Glutamatergic neuron (in vitro differentiated cells): Measurements from ENCODE around the gene CREBRF. TPM values are rescaled to one million over a fixed set of nuclear protein-coding genes. Genes with fewer than 3 reads are reported as not detected.
"Not testable (repeated sequence)": the region's sequence is repeated elsewhere in the genome, so short reads cannot be mapped to it uniquely, and the experiment has no call there.

Source experiments
- DNase-seq: peaks from one replicate; pipeline ENCODE4 v3.0.0; 2022
- H3K27ac Mint-ChIP-seq: one replicate; pipeline ENCODE4 v1.8.0; 2020; ENCODE audit warnings: mild to moderate bottlenecking, mixed read lengths, inconsistent platforms; ENCODE audit not compliant: unreplicated experiment
- H3K27me3 Mint-ChIP-seq: one replicate; pipeline ENCODE4 v1.8.0; 2020; ENCODE audit warnings: mild to moderate bottlenecking, moderate library complexity, mixed read lengths, inconsistent platforms; ENCODE audit not compliant: unreplicated experiment
- H3K36me3 Mint-ChIP-seq: one replicate; pipeline ENCODE4 v1.8.0; 2020; ENCODE audit warnings: mild to moderate bottlenecking, mixed read lengths, inconsistent platforms; ENCODE audit not compliant: unreplicated experiment
- H3K4me1 Mint-ChIP-seq: one replicate; pipeline ENCODE4 v1.8.0; 2020; ENCODE audit warnings: mild to moderate bottlenecking, low read depth, mixed read lengths, inconsistent platforms; ENCODE audit not compliant: unreplicated experiment
- H3K4me3 Mint-ChIP-seq: one replicate; pipeline ENCODE4 v1.8.0; 2020; ENCODE audit warnings: mild to moderate bottlenecking, mixed read lengths, inconsistent platforms; ENCODE audit not compliant: unreplicated experiment
- H3K9me3 Mint-ChIP-seq: one replicate; pipeline ENCODE4 v1.8.0; 2020; ENCODE audit warnings: mild to moderate bottlenecking, moderate library complexity, mixed read lengths, inconsistent platforms; ENCODE audit not compliant: unreplicated experiment
- total RNA-seq: library from RNA; stranded (reverse); fragmentation: NEBNext Ultra II Directional; extraction: Animal tissue kit (Norgen Biotek cat#: 25700); gene quantifications from one replicate; pipeline ENCODE4 v1.2.1, GENCODE V29; 2021; ENCODE audit not compliant: unreplicated experiment
- TF ChIP-seq, protein P1 (sequence below): fragments of 200-600 bp; sonication (generic); IDR thresholded peaks from one replicate; pipeline ENCODE4 v1.5.0; 2021; ENCODE audit not compliant: partially characterized antibody, unreplicated experiment

CREBRF gene
- total RNA-seq, 1 donor from 2014 or later = 16.6 TPM

- Mint-ChIP-seq H3K36me3 (peaks cover 10% of the 10 kb centered on the region), H3K27me3 (no peaks in the 10 kb centered on the region)
- TF ChIP-seq, protein P1, sequence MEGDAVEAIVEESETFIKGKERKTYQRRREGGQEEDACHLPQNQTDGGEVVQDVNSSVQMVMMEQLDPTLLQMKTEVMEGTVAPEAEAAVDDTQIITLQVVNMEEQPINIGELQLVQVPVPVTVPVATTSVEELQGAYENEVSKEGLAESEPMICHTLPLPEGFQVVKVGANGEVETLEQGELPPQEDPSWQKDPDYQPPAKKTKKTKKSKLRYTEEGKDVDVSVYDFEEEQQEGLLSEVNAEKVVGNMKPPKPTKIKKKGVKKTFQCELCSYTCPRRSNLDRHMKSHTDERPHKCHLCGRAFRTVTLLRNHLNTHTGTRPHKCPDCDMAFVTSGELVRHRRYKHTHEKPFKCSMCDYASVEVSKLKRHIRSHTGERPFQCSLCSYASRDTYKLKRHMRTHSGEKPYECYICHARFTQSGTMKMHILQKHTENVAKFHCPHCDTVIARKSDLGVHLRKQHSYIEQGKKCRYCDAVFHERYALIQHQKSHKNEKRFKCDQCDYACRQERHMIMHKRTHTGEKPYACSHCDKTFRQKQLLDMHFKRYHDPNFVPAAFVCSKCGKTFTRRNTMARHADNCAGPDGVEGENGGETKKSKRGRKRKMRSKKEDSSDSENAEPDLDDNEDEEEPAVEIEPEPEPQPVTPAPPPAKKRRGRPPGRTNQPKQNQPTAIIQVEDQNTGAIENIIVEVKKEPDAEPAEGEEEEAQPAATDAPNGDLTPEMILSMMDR = no peak
Measured at GRCh38 chr5:173152547-173152946, 96.4 kb downstream of the CREBRF start.

DNA sequence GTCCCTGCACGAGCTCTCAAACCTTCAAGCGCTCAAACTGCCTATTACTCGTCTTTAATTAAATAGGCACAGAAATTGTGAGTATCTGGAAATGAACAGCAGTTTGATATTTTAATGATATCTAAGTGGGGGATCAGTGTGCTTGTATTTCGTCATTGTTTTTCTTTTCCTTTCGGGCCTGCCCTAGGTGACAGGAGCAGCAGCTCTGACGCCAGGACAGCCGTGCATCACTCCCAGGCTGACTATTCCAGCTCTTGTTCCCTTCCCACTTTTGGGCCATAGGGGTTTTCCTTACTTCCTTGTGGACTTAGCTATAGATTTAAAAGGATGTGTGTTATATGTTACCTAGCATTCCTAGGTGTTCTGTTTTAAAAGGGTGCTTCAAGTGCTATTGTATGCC, 97.7 kb downstream of the CREBRF start:
- DNase-seq = no peak
- peaks cover 7% of the 10 kb centered on the region for H3K36me3 Mint-ChIP-seq
- H3K27me3 Mint-ChIP-seq = no peaks in the 10 kb centered on the region
- TF ChIP-seq, protein P1 = no peak
- no peak overlapping the region for H3K27ac Mint-ChIP-seq
- H3K4me3 Mint-ChIP-seq = no peak overlapping the region
- H3K4me1 Mint-ChIP-seq = peaks cover 1% of the 10 kb centered on the region
- no peaks in the 10 kb centered on the region for H3K9me3 Mint-ChIP-seq

More at GRCh38 chr5:173152547-173152946, 96.4 kb downstream of the CREBRF start:
- Mint-ChIP-seq H3K9me3 (no peaks in the 10 kb centered on the region), H3K4me3 (no peak overlapping the region), H3K27ac (no peak overlapping the region), H3K4me1 (peaks cover 1% of the 10 kb centered on the region)
- DNase-seq = no peak

- not testable (repeated sequence) for H3K27me3 Mint-ChIP-seq, H3K36me3 Mint-ChIP-seq, H3K4me3 Mint-ChIP-seq, H3K9me3 Mint-ChIP-seq, H3K27ac Mint-ChIP-seq, H3K4me1 Mint-ChIP-seq, DNase-seq
Measured at GRCh38 chr5:173154619-173155018, 98.5 kb downstream of the CREBRF start.

GRCh38 chr5:173155912-173156311, 99.8 kb downstream of the CREBRF start:
- Mint-ChIP-seq H3K9me3 (no peaks in the 10 kb centered on the region), H3K27ac (peak overlapping the region; percentile 41), H3K4me1 (peaks cover 5% of the 10 kb centered on the region), H3K27me3 (no peaks in the 10 kb centered on the region), H3K36me3 (no peaks in the 10 kb centered on the region), H3K4me3 (no peak overlapping the region)
- no peak for DNase-seq
- TF ChIP-seq, protein P1 = no peak

GRCh38 chr5:173158366-173158765, 102.2 kb downstream of the CREBRF start:
- TF ChIP-seq, protein P1 = no peak
- no peak for DNase-seq
- no peaks in the 10 kb centered on the region for H3K9me3 Mint-ChIP-seq
- peaks cover 8% of the 10 kb centered on the region for H3K4me1 Mint-ChIP-seq
- H3K4me3 Mint-ChIP-seq = no peak overlapping the region
- H3K36me3 Mint-ChIP-seq = no peaks in the 10 kb centered on the region
- H3K27me3 Mint-ChIP-seq = no peaks in the 10 kb centered on the region
- no peak overlapping the region for H3K27ac Mint-ChIP-seq

GRCh38 chr5:173159256-173159655, 103.1 kb downstream of the CREBRF start:
- no peaks in the 10 kb centered on the region for H3K36me3 Mint-ChIP-seq
- H3K27me3 Mint-ChIP-seq = no peaks in the 10 kb centered on the region
- peaks cover 8% of the 10 kb centered on the region for H3K4me1 Mint-ChIP-seq
- no peaks in the 10 kb centered on the region for H3K9me3 Mint-ChIP-seq
- no peak overlapping the region for H3K4me3 Mint-ChIP-seq
- TF ChIP-seq, protein P1 = no peak
- no peak overlapping the region for H3K27ac Mint-ChIP-seq
- DNase-seq = no peak
